ENCODE data around the gene RPL38.

Gene RPL38

GRCh38 chr17:74241847-74242246, 38.4 kb downstream of the RPL38 start:
- TF ChIP-seq CTCF (IDR thresholded peaks at IDR 0.05): no peak
- TF ChIP-seq ZFX (IDR thresholded peaks at IDR 0.05; ENCODE audit: borderline replicate concordance): no peak
- no peak overlapping the region for H3K27ac ChIP-seq

GRCh38 chr17:74243013-74243755, 39.7 kb downstream of the RPL38 start:
- no peak overlapping the region for H3K27ac ChIP-seq
- TF ChIP-seq CTCF (IDR thresholded peaks at IDR 0.05) (no peak), ZFX (IDR thresholded peaks at IDR 0.05; ENCODE audit: borderline replicate concordance) (no peak)

- no peak for TF ChIP-seq CTCF (IDR thresholded peaks at IDR 0.05)
- no peak for TF ChIP-seq ZFX (IDR thresholded peaks at IDR 0.05; ENCODE audit: borderline replicate concordance)
Observed at GRCh38 chr17:74244128-74244527, 40.6 kb downstream of the RPL38 start.

GRCh38 chr17:74244548-74244947, 41.1 kb downstream of the RPL38 start:
- H3K27ac ChIP-seq: no peak overlapping the region
- no peak for TF ChIP-seq CTCF (IDR thresholded peaks at IDR 0.05)
- no peak for TF ChIP-seq ZFX (IDR thresholded peaks at IDR 0.05; ENCODE audit: borderline replicate concordance)

More at GRCh38 chr17:74244128-74244527, 40.6 kb downstream of the RPL38 start:
- H3K27ac ChIP-seq: no peak overlapping the region

- no peak overlapping the region for H3K27ac ChIP-seq
- TF ChIP-seq CTCF (IDR thresholded peaks at IDR 0.05): no peak
- no peak for TF ChIP-seq ZFX (IDR thresholded peaks at IDR 0.05; ENCODE audit: borderline replicate concordance)
Observed at GRCh38 chr17:74245145-74245831, 41.8 kb downstream of the RPL38 start.

- no peak overlapping the region for H3K27ac ChIP-seq
- TF ChIP-seq ZFX (IDR thresholded peaks at IDR 0.05; ENCODE audit: borderline replicate concordance): no peak
- TF ChIP-seq CTCF (IDR thresholded peaks at IDR 0.05): no peak
Observed at GRCh38 chr17:74245871-74246270, 42.4 kb downstream of the RPL38 start.

All from 22Rv1 (cell line).